Activated T-helper 17 cell treated with anti-CD3 and anti-CD28 coated beads, Interleukin-2, amount 50 U/mL, for 72 hours (primary cell): ENCODE results near the gene CAPN10. TPM values are rescaled to one million over a fixed set of nuclear protein-coding genes. Genes with fewer than 3 reads are reported as not detected.
A peak's percentile ranks its signal among the peaks of the same experiment; 100 is the strongest.
"Not testable (repeated sequence)": the region's sequence is repeated elsewhere in the genome, so short reads cannot be mapped to it uniquely, and the experiment has no call there.

ENCODE experiments used
- ATAC-seq: fragments of 150-1000 bp; cut with Tn5 transposase; replicated peaks from 2 replicates; pipeline ENCODE4 v1.10.0; 2021; ENCODE audit warnings: mild to moderate bottlenecking, moderate library complexity
- H3K27ac Mint-ChIP-seq: one replicate; pipeline ENCODE4 v1.8.0; 2022; ENCODE audit warnings: mixed read lengths
- H3K27me3 Mint-ChIP-seq: one replicate; pipeline ENCODE4 v1.8.0; 2022; ENCODE audit warnings: mixed read lengths
- H3K36me3 Mint-ChIP-seq: one replicate; pipeline ENCODE4 v1.8.0; 2022; ENCODE audit warnings: low read depth, mild to moderate bottlenecking, mixed read lengths
- H3K4me1 Mint-ChIP-seq: one replicate; pipeline ENCODE4 v1.8.0; 2022; ENCODE audit warnings: mixed read lengths
- H3K4me3 Mint-ChIP-seq: one replicate; pipeline ENCODE4 v1.8.0; 2022; ENCODE audit warnings: mild to moderate bottlenecking, mixed read lengths
- H3K9me3 Mint-ChIP-seq: one replicate; pipeline ENCODE4 v1.8.0; 2022; ENCODE audit warnings: mixed read lengths
- total RNA-seq, 2 donors: library from RNA; stranded (reverse); gene quantifications; one replicate each; pipeline ENCODE4 v1.2.3, GENCODE V29; 2022

CAPN10 gene
- total RNA-seq: 10 to 100 TPM; 28.6 to 42.3 TPM

DNA sequence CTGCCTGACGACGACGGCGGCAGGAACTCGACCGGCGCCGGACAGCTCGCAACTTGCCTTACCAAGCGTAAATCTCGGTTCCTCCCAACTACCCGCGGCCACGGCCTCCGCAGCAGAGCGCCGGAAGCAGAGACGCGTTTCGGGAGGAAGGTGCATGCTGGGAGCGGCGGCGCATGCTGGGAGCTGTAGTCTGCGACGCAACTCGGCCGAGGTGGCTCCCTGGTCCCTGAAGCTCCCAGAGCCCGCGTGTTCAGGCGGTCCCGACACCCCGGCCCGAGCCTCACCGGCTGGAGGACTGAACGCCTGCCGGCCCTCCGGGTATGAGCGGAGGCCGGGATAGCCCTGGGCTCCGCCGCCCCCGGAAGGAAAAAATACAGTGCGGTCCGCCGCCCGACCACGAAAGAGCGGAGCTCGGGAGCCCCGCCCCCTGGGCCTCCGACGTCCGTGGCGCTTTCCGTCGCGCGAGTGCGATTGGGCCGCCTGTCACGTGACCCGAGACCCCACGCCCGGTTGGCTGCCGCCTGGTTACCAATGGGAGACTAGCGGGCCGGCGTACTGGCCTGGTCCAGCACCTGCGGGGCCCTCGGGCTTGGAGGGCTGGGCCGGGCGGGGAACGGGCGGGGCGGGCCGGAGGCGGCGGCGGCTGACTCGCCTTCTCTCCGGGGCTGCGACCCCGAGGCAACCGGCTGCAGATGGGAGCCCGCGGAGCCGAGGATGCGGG lies at the start of gene CAPN10:
TSS of gene CAPN10 (plus strand) at position 537 of the 721 bp plus-strand sequence. CDS start at position 715, 178 bp downstream.
- peaks cover 25% of the 10 kb centered on the region for H3K4me1 Mint-ChIP-seq

DNA sequence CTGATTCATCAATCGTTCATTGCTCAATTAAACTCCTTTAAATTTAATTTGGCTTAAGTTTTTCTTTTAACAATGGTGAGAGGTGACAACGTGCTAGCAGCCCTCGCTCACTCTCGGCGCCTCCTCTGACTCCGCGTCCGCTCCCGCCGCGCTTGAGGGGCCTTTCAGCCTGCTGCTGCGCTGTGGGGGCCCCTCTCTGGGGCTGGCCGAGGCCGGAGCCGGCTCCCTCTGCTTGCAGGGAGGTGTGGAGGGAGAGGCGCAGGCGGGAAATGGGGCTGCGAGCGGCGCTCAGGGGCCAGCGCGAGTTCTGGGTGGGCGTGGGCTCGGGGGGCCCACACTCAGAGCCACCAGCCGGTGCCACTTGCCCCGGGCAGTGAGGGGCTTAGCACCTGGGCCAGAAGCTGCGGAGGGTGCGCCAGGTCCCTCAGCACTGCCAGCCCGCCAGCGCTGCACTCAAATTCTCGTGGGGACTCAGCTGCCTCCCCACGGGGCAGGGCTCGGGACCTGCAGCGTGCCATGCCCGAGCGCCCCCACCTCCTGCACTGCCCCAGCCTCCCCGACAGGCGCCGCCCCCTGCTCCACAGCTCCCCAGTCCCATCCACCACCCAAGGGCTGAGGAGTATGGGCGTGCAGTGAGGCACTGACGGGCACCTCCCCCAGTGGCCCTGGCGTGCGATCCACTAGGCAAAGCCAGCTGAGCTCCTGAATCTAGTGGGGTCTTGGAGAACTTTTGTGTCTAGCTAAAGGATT lies 48.3 kb upstream of the CAPN10 start:
- Mint-ChIP-seq H3K4me1 (peaks cover 6% of the 10 kb centered on the region), H3K4me3 (no peak overlapping the region), H3K27ac (no peak overlapping the region), H3K27me3 (no peaks in the 10 kb centered on the region), H3K36me3 (peaks cover 73% of the 10 kb centered on the region), H3K9me3 (peaks cover 3% of the 10 kb centered on the region)
- ATAC-seq: no peak

More for the DNA sequence above, at the start of gene CAPN10:
- Mint-ChIP-seq H3K36me3 (peaks cover 8% of the 10 kb centered on the region), H3K27ac (peak within 1 kb of the TSS; percentile 92), H3K9me3 (no peaks in the 10 kb centered on the region), H3K27me3 (no peaks in the 10 kb centered on the region), H3K4me3 (peak within 1 kb of the TSS; percentile 92)
- ATAC-seq: peak; percentile 93

DNA sequence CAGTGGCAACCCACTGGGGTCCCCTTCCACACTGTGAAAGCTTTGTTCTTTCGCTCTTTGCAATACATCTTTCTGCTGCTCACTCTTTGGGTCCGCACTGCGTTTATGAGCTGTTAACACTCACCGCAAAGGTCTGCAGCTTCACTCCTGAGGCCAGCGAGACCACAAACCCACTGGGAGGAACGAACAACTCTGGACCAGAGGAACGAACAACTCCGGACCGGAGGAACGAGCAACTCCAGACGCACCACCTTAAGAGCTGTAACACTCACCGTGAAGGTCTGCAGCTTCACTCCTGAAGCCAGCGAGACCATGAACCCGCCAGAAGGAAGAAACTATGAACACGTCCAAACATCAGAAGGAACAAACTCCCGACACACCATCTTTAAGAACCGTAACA lies 47.4 kb upstream of the CAPN10 start:
- not testable (repeated sequence) for H3K27me3 Mint-ChIP-seq, H3K4me1 Mint-ChIP-seq, H3K4me3 Mint-ChIP-seq, H3K27ac Mint-ChIP-seq, H3K9me3 Mint-ChIP-seq, ATAC-seq
- H3K36me3 Mint-ChIP-seq: peaks cover 72% of the 10 kb centered on the region

DNA sequence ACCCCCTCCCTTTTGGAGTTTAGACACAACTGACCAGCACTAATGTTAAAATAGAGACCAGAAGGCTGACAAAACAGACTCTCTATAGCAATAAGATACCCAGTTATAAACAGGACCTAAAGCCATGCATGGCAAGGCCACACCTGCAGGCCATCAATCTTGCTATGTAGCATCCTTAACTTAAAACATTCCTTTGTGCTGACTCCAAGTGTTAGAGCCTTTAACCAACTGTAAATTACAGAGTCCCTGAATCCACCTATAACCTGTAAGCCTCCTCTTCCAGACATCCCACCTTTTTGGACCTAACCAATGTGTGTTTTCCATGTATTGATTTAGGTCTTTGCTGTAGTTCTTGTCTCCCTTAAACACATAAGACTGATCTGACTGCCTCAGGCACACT lies 46.6 kb upstream of the CAPN10 start:
- H3K27me3 Mint-ChIP-seq: no peaks in the 10 kb centered on the region
- H3K9me3 Mint-ChIP-seq: no peaks in the 10 kb centered on the region
- no peak overlapping the region for H3K4me3 Mint-ChIP-seq
- ATAC-seq: no peak
- H3K36me3 Mint-ChIP-seq: peaks cover 68% of the 10 kb centered on the region
- peak overlapping the region; percentile 14 for H3K27ac Mint-ChIP-seq
- H3K4me1 Mint-ChIP-seq: peaks cover 6% of the 10 kb centered on the region

GRCh38 chr2:240551288-240551687 lies 35.2 kb upstream of the CAPN10 start:
- no peak for ATAC-seq
- Mint-ChIP-seq H3K9me3 (no peaks in the 10 kb centered on the region), H3K4me1 (peaks cover 5% of the 10 kb centered on the region), H3K36me3 (peaks cover 37% of the 10 kb centered on the region), H3K27me3 (no peaks in the 10 kb centered on the region), H3K27ac (no peak overlapping the region), H3K4me3 (no peak overlapping the region)

GRCh38 chr2:240551811-240552210 lies 34.7 kb upstream of the CAPN10 start:
- no peak for ATAC-seq
- H3K36me3 Mint-ChIP-seq: peaks cover 37% of the 10 kb centered on the region
- peaks cover 10% of the 10 kb centered on the region for H3K4me1 Mint-ChIP-seq
- no peak overlapping the region for H3K4me3 Mint-ChIP-seq
- no peaks in the 10 kb centered on the region for H3K27me3 Mint-ChIP-seq
- H3K9me3 Mint-ChIP-seq: no peaks in the 10 kb centered on the region
- no peak overlapping the region for H3K27ac Mint-ChIP-seq

GRCh38 chr2:240553956-240554480 lies 32.5 kb upstream of the CAPN10 start:
- Mint-ChIP-seq H3K4me1 (peaks cover 21% of the 10 kb centered on the region), H3K9me3 (no peaks in the 10 kb centered on the region), H3K27ac (no peak overlapping the region), H3K27me3 (no peaks in the 10 kb centered on the region), H3K36me3 (peaks cover 47% of the 10 kb centered on the region), H3K4me3 (no peak overlapping the region)
- no peak for ATAC-seq

DNA sequence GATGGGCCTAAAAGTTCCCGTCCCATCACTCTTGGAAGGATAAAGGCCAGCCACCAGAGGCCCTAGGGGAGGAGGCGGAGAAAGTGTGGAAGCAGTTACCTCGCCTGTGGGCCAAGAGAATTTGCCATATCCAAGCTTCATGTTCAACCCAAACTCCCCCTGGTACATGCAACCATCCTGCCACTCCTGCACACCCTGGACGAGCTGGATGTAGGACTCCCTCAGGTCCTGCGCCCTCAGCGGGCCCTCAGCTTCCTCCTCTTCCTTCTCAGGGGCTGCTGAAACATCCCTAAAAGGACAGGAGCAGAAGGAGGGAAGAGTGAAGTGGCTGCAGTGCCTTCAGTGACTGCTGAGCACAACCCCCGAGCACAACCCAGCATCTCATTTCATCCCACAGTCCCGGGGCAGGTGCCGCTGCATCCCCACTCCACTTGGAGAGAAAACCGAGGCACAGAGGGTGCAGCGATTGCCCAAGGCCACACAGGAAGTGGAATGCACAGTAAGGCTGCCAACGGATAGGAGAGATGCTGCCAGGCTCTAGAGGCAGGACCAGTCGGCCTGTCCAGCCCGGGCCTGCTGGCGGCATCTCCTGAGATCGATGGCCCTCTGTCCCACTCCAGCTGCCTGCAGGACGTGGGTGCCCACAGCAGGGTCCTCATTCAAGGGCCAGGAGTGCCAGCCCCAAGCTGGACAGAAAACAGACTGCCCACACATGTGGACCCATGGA lies 31.6 kb upstream of the CAPN10 start:
- Mint-ChIP-seq H3K9me3 (no peaks in the 10 kb centered on the region), H3K4me3 (no peak overlapping the region), H3K27ac (peak overlapping the region; percentile 30), H3K27me3 (no peaks in the 10 kb centered on the region), H3K4me1 (peaks cover 26% of the 10 kb centered on the region), H3K36me3 (peaks cover 50% of the 10 kb centered on the region)
- ATAC-seq: no peak

DNA sequence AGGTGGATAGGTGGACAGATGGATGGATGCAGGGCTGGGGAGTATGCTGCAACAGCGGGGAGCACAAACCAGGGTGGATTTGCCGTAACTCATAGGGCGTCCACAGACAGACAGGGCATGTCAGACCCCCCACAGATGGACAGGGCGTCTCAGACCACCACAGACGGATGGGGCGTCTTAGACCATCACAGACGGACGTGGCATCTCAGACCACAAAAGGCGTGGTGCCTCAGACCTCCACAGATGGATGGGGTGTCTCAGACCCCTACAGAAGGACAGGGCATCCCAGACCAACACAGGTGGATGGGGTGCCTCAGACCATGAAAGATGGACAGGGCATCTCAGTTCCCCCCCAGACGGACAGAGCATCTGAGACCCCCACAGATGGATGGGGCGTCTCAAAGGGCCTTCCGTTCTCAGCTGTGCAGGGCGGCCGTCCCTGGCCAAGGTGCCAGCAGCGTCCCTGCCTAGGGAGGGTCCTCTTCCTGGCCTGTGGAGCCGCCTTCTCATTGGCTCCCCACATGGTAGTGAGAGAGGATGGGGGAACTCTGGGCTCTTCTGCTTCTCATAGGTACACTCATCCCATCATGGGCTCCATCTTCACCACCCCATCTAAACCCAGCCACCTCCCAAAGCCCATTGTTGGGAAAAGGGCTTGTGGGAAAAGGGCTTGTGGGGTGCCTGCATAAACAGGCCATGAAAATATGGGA lies 30.8 kb upstream of the CAPN10 start:
- peaks cover 43% of the 10 kb centered on the region for H3K36me3 Mint-ChIP-seq
- peak overlapping the region; percentile 30 for H3K27ac Mint-ChIP-seq
- H3K9me3 Mint-ChIP-seq: no peaks in the 10 kb centered on the region
- H3K4me3 Mint-ChIP-seq: no peak overlapping the region
- peaks cover 26% of the 10 kb centered on the region for H3K4me1 Mint-ChIP-seq
- ATAC-seq: no peak
- H3K27me3 Mint-ChIP-seq: no peaks in the 10 kb centered on the region

GRCh38 chr2:240556553-240557100 lies 29.9 kb upstream of the CAPN10 start:
- ATAC-seq: no peak
- Mint-ChIP-seq H3K27ac (peak overlapping the region; percentile 23), H3K27me3 (no peaks in the 10 kb centered on the region), H3K9me3 (no peaks in the 10 kb centered on the region), H3K4me1 (peaks cover 30% of the 10 kb centered on the region), H3K36me3 (peaks cover 42% of the 10 kb centered on the region), H3K4me3 (peak overlapping the region; percentile 18)

- ATAC-seq: no peak
- Mint-ChIP-seq H3K4me1 (peaks cover 28% of the 10 kb centered on the region), H3K27me3 (no peaks in the 10 kb centered on the region), H3K27ac (no peak overlapping the region), H3K9me3 (no peaks in the 10 kb centered on the region), H3K36me3 (peaks cover 42% of the 10 kb centered on the region), H3K4me3 (peak overlapping the region; percentile 18)
Observed at GRCh38 chr2:240557101-240557751, 29.3 kb upstream of the CAPN10 start.

- Mint-ChIP-seq H3K9me3 (no peaks in the 10 kb centered on the region), H3K27me3 (no peaks in the 10 kb centered on the region), H3K4me1 (peaks cover 28% of the 10 kb centered on the region), H3K27ac (peak within 1 kb of the TSS; percentile 23), H3K4me3 (peak within 1 kb of the TSS; percentile 99), H3K36me3 (peaks cover 43% of the 10 kb centered on the region)
- ATAC-seq: peak; percentile 14
Observed at GRCh38 chr2:240557808-240558207, 28.7 kb upstream of the CAPN10 start, which contains the start of gene ANKMY1. TSS of gene ANKMY1 (minus strand) at chr2:240557988. CDS start at chr2:240557335, 653 bp downstream.

DNA sequence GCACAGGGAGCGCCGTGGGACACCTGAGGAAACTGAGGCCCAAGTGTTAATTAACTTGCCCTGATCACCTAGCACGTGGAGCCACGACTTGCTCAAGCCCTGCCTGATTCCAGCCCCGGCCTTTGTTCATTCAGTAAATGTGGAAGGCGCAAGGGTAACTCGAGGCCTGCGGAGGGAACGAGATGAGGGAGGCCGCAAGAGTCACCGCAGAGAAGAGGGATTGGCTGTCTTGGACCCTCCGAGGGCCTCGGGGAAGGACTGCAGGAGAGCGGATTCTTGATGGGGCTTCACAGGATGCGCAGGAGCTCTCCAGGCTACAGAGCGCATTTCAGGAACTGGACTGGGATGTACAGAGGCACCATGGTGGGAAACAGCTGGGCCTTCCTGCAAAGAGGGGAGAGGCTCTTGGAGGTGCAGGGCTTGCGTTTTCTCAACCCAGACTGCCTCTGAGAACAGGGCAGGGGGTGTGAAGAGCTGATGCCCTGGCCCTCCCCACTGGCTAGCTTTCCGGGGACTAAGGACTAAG lies 28.2 kb upstream of the CAPN10 start:
- Mint-ChIP-seq H3K4me3 (peak overlapping the region; percentile 99), H3K4me1 (peaks cover 28% of the 10 kb centered on the region), H3K36me3 (peaks cover 43% of the 10 kb centered on the region), H3K9me3 (no peaks in the 10 kb centered on the region), H3K27me3 (no peaks in the 10 kb centered on the region), H3K27ac (no peak overlapping the region)
- ATAC-seq: no peak
